WI38 (cell line): ENCODE data around the gene SPHK2.

Experiments
- H3K4me3 ChIP-seq: 2 replicates; pipeline ENCODE4 v1.5.1; 2011; ENCODE audit warnings: low read depth, mild to moderate bottlenecking, control low read depth, low read length
- TF ChIP-seq, protein P1 (sequence below): IDR thresholded peaks from 2 replicates; pipeline ENCODE4 v1.5.1; 2012; ENCODE audit warnings: low read depth, mild to moderate bottlenecking, control low read depth, low read length

The SPHK2 gene

DNA sequence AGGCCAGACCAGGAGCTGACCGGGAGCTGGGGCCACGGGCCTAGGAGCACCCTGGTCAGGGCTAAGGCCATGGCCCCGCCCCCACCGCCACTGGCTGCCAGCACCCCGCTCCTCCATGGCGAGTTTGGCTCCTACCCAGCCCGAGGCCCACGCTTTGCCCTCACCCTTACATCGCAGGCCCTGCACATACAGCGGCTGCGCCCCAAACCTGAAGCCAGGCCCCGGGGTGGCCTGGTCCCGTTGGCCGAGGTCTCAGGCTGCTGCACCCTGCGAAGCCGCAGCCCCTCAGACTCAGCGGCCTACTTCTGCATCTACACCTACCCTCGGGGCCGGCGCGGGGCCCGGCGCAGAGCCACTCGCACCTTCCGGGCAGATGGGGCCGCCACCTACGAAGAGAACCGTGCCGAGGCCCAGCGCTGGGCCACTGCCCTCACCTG, 6.6 kb downstream of the SPHK2 start:
- H3K4me3 ChIP-seq: no peak overlapping the region
- TF ChIP-seq, protein P1, sequence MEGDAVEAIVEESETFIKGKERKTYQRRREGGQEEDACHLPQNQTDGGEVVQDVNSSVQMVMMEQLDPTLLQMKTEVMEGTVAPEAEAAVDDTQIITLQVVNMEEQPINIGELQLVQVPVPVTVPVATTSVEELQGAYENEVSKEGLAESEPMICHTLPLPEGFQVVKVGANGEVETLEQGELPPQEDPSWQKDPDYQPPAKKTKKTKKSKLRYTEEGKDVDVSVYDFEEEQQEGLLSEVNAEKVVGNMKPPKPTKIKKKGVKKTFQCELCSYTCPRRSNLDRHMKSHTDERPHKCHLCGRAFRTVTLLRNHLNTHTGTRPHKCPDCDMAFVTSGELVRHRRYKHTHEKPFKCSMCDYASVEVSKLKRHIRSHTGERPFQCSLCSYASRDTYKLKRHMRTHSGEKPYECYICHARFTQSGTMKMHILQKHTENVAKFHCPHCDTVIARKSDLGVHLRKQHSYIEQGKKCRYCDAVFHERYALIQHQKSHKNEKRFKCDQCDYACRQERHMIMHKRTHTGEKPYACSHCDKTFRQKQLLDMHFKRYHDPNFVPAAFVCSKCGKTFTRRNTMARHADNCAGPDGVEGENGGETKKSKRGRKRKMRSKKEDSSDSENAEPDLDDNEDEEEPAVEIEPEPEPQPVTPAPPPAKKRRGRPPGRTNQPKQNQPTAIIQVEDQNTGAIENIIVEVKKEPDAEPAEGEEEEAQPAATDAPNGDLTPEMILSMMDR: no peak

DNA sequence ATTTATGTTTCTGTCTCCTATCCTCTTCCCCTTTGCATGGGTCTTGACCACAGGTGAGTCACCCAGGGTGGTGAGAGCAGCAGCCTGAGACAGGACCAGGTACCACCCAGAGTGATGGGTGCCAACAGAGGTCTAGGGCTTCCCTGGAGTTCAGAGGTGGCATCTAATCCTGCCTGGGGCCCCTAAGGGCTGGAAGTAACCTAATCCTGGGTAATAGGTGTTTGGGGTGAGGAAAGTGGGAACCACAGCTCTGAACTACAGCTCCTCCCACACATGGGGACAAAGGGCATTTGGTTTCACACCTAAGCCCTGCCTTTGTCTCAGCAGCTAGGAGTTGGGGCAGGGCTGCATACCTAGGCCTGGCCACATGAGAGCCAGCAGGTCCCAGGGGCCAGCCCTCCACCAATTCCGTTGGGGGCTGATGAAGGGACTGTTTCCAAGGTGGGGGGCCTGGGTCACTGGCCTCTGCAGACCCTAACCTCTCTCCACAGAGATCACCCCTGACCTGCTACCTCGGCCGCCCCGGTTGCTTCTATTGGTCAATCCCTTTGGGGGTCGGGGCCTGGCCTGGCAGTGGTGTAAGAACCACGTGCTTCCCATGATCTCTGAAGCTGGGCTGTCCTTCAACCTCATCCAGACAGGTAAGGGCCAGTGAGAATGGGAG, 8.0 kb downstream of the SPHK2 start:
- H3K4me3 ChIP-seq: no peak overlapping the region
- TF ChIP-seq, protein P1: no peak

DNA sequence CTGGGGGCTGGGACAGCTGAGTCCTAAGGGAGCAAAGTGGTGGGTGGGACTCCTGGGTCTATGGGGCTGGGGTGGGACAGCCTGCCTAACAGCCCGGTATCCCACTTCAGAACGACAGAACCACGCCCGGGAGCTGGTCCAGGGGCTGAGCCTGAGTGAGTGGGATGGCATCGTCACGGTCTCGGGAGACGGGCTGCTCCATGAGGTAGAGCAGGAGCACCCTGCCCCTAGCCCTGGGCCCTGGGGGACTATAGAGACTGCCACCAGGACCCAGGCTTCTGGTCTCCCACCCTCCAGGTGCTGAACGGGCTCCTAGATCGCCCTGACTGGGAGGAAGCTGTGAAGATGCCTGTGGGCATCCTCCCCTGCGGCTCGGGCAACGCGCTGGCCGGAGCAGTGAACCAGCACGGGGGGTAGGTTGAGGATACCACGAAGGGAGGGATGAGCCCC, 8.6 kb downstream of the SPHK2 start:
- H3K4me3 ChIP-seq: no peak overlapping the region
- TF ChIP-seq, protein P1: no peak

DNA sequence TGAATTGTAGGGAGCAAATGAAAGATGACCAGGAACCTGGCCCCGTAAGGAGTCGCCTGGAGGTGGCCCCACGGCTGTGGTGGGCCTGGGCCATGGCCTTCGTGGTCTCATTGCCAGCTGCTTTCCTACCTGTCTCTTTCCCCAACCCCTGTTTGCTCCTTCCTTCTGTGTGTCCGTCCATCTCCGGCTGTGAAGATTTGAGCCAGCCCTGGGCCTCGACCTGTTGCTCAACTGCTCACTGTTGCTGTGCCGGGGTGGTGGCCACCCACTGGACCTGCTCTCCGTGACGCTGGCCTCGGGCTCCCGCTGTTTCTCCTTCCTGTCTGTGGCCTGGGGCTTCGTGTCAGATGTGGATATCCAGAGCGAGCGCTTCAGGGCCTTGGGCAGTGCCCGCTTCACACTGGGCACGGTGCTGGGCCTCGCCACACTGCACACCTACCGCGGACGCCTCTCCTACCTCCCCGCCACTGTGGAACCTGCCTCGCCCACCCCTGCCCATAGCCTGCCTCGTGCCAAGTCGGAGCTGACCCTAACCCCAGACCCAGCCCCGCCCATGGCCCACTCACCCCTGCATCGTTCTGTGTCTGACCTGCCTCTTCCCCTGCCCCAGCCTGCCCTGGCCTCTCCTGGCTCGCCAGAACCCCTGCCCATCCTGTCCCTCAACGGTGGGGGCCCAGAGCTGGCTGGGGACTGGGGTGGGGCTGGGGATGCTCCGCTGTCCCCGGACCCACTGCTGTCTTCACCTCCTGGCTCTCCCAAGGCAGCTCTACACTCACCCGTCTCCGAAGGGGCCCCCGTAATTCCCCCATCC, 9.4 kb downstream of the SPHK2 start:
- TF ChIP-seq, protein P1: no peak
- H3K4me3 ChIP-seq: no peak overlapping the region

DNA sequence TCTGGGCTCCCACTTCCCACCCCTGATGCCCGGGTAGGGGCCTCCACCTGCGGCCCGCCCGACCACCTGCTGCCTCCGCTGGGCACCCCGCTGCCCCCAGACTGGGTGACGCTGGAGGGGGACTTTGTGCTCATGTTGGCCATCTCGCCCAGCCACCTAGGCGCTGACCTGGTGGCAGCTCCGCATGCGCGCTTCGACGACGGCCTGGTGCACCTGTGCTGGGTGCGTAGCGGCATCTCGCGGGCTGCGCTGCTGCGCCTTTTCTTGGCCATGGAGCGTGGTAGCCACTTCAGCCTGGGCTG, 9.9 kb downstream of the SPHK2 start:
- TF ChIP-seq, protein P1: no peak

DNA sequence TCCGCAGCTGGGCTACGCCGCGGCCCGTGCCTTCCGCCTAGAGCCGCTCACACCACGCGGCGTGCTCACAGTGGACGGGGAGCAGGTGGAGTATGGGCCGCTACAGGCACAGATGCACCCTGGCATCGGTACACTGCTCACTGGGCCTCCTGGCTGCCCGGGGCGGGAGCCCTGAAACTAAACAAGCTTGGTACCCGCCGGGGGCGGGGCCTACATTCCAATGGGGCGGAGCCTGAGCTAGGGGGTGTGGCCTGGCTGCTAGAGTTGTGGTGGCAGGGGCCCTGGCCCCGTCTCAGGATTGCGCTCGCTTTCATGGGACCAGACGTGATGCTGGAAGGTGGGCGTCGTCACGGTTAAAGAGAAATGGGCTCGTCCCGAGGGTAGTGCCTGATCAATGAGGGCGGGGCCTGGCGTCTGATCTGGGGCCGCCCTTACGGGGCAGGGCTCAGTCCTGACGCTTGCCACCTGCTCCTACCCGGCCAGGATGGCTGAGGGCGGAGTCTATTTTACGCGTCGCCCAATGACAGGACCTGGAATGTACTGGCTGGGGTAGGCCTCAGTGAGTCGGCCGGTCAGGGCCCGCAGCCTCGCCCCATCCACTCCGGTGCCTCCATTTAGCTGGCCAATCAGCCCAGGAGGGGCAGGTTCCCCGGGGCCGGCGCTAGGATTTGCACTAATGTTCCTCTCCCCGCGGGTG, 10.4 kb downstream of the SPHK2 start:
- TF ChIP-seq, protein P1: no peak
- H3K4me3 ChIP-seq: no peak overlapping the region

More for the DNA sequence above, 9.9 kb downstream of the SPHK2 start:
- no peak overlapping the region for H3K4me3 ChIP-seq
